GM18498 (cell line): ENCODE data around the gene RAD51B.
"Not testable (repeated sequence)": the region's sequence is repeated elsewhere in the genome, so short reads cannot be mapped to it uniquely, and the experiment has no call there.

Experiments
- ATAC-seq: cut with Tn5 transposase; IDR thresholded peaks from one replicate; pipeline ENCODE4 v1.9.1; 2021; ENCODE audit warnings: mild to moderate bottlenecking, moderate library complexity; ENCODE audit not compliant: unreplicated experiment

Gene RAD51B

GRCh38 chr14:68245146-68246073 is 425.8 kb downstream of the RAD51B start:
- no peak for ATAC-seq

GRCh38 chr14:68246074-68246785 is 426.7 kb downstream of the RAD51B start:
- ATAC-seq: no peak

GRCh38 chr14:68246786-68247105 is 427.2 kb downstream of the RAD51B start:
- ATAC-seq: no peak

DNA sequence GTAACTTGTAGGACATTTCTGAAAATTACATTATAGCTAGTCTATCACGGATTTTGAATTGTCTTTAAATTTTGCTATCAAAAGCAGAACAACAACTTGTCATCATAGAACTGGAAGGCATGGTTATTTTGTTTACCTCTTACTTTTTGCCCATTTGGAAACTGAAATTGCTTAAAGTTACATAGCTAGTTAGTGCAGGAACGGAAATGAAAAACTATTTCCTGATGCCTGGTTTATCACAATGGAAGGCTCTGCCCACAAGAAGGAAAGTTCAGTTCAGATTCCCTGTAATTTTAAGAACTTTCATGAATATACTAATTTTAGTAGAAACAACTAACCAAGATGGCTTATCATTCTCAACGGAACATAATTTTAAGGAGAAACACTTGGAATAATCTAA is 427.7 kb downstream of the RAD51B start:
- no peak for ATAC-seq

DNA sequence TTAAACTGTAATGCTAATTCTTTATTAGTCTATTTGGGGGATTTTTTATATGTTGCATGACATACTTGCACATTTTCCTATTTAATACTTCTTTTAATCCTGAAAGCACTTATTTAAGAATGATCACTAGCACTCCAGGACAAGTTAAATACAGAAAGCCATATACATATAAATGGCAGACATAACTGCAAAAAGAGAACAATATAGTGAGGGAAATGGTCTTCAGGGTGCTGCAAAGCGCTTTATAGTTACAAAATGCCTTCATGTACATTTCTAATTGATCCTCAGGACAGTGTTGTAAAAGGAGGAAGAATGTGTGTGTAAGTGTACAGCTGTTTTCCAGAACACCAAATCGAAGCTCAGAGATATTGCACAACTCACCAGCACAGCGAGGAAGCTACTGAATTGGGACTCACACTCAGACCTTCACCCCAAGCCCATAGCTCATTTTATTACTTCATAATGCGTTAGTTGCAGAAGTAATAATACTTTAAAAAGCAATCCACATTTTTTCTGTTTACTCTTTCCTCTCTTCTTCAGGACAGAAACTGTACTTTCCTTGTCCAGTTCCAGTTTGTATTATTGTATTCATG is 428.2 kb downstream of the RAD51B start:
- ATAC-seq: no peak

GRCh38 chr14:68248481-68249255 is 429.1 kb downstream of the RAD51B start:
- peak; percentile 58 for ATAC-seq

- ATAC-seq: no peak
Measured at GRCh38 chr14:68249661-68250451, 430.3 kb downstream of the RAD51B start.

- no peak for ATAC-seq
Measured at GRCh38 chr14:68250927-68251768, 431.6 kb downstream of the RAD51B start.

GRCh38 chr14:68251769-68252100 is 432.2 kb downstream of the RAD51B start:
- no peak for ATAC-seq

DNA sequence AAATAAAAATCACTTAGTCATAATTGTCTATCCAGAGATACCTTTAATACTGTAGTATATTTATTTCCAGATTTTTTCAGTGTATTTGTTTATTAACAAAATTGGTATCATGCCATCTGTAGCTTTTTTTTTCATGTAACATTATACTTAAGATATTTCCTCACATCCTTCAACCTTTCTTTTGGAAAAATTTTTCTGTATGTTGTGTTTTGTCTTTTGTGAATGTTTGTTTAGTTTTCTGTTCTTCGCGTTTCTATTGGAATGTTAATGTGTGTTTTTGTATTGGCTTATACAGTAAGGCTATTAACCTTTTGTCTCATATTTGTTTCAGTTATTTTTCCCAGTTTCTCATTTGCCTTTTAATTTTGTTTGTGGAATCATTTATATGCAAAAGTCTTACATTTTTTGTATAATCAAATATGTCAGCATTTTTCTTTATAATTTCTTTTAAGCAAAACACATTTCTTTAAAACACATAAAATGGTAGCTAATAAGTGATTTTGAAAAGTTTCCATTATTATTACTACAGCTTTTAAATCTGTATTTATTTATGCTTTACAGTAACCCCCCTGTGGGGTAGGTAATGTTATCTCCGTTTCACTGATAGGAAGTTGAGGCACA is 433.7 kb downstream of the RAD51B start:
- ATAC-seq: no peak

DNA sequence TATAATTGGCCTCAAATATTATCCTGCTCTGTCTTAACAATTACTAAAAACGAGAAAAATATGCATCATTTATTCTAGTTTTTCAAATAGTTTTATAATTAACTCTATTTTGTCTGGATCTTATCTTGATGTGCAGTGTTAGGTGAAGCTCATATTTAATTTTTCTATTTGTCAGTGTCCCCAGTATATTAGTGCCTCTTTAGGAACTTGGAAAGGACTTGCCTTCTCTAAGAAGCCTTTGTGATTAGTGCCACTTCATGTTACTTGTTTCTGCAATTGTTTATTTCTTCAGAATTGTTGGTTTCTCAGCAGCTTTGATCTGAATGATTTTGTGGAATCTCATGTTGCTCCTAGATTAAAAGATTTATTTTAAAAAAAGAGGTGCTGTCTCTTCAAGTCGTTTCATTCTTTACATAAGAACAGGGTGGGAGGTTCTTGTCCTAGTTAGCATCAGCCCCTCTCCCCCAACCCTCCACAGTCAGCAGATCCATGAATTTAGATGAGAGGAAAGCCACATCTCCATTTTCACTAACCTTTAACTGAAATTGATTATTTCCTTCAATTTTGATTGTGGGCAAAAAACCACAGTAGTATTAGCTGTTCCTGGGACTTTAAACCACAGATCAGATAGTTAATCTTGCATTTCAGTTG is 434.4 kb downstream of the RAD51B start:
- no peak for ATAC-seq

DNA sequence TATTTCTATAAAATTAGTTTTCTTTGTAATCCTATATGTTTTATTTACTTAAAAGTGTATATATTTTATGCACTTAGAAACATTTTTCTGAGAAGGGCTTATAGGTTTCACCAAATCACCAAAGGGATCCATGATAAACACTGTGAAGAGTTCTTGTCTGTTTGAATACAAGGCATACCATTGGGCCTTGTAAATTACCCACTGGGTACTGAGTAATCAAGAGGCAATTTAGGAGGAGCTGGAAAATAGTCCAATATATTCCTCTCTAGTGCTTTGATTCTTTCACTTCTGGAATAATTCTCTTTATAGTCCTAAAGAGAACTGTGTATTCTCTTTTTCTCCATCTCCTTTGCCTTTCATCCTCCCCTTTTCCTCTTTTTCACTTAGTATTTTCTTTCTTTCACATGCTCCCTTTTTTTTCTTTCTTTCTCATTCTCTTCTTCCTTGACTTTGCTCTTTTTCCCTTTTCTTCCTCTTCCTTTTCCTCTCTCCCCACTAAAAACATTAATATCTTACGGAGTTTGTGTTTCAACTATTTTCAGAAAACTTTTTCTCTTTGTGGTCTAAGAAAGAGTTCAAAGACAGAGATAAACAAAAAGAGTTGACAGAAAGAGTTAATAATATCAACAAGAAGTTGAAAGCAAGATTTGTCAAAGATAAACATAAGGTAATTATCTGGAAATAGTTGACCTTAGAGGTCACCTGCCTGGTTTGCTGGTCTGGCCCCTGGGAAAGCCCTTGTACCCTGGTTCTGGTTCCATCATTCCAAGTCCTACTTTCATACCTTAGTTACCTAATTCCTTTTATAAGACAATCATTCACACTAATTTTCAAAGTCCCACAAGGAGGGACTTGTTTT is 435.3 kb downstream of the RAD51B start:
- no peak for ATAC-seq

DNA sequence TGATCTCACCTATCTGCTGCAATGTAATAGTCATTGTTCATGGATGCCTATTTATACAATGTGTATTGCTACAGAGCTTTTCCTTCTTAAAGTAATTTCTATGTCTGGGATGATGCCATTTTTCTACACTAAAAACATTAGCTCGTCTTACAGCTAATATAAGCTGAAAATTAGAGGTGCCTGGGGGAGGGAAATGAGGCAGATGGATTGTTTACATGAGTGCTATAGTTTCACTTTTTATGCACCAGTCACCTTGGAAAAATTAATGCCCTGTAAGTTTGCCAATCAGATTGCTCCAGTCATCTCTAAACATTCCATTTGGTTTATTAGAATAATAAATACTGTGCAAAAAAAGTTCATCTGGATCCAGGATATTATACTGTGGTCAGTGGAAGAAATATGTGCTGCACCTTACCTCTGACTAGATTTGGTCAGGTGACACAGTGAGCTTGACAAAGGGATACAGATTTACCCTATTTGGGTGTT is 436.2 kb downstream of the RAD51B start:
- no peak for ATAC-seq

- no peak for ATAC-seq
Measured at GRCh38 chr14:68257969-68258368, 438.4 kb downstream of the RAD51B start.

DNA sequence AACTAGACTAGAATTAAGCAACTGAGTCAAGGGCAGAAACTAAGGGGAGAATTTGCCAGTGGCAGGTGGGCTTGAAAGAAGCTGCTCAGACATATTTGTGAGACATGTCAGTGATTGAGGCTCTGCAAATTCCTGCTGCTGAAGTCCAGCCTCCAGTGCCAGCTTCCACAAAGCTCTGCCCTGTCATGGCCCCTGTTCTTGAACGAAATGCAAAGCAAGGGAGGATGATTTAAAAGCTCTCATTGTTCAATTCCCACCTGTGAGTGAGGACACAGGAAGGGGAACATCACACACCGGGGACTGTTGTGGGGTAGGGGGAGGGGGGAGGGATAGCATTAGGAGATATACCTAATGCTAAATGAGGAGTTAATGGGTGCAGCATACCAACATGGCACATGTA is 439.4 kb downstream of the RAD51B start:
- not testable (repeated sequence) for ATAC-seq

DNA sequence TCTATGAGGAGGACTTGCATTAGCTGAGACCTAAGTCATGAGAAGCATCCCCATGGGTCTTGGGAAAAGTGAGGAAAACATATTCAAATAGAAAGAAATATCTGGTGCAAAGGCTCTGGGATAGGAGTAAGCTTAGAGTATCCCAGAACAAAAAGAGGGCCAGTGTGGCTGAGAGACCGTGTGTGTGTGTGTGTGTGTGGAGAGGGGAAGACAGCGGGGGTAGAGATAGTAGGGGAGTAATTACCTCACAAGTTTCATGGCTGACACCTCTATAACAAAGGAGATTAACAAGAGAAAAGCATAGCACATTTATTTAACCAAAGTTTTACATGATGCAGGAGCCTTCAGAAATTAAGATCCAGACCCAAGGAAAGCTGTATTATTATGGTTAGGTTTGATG is 440.5 kb downstream of the RAD51B start:
- no peak for ATAC-seq

DNA sequence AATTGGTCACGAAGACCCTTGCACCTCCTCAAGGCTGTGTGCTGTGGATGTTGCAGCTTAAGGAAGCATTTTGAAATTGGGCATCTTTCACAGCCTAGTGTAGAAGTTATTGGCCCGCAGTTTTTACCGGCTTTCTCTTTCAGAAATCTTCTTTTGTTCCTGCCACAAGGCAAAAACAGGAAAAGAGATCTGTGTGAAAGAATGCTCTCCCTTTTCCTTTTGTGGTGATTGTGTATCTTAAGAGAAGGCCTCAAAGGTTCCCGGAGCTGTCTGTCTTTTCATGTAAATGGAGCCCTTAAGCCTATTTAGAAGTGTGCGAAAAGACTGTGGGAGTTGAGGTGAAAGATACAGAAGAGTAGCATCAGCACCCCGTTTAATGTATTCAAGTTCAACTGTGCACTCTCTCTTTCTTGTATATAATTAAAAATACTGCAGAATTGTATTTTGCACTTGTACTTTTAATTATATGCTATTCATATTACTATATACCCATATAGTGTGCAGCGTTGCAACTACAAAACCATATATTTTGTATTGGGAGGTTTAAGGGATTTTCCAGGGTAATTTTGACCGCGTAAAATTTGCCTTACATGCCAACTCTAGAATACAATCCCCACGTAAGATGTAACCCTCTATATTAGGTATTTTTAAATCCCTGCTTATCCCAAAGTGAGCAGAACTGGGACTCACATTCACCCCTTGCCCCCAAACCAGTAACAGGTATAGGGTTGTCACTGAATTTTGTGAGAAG is 441.7 kb downstream of the RAD51B start:
- no peak for ATAC-seq
